Caco-2 (cell line): ENCODE measurements around the gene UBQLN3. TPM values are rescaled to one million over a fixed set of nuclear protein-coding genes. Genes with fewer than 3 reads are reported as not detected.

Experiments used
- BruUV-seq: library from RNA; stranded (reverse); fragments of 400-500 nt; replicated peaks from 2 replicates; lab custom pipeline; 2021; lab: Mats Ljungman, UMichigan
- CTCF ChIA-PET: fragments of 300-600 bp; sonication (Branson Sonifier 250); formaldehyde crosslinking; loops from one replicate; lab custom pipeline; 2022; ENCODE audit warnings: antibody characterized with exemption; lab: Charles Lee
- POLR2A ChIA-PET: fragments of 300-600 bp; sonication (Branson Sonifier 250); formaldehyde crosslinking; loops from one replicate; lab custom pipeline; 2022; ENCODE audit warnings: antibody characterized with exemption; lab: Charles Lee
- DNase-seq, 2 experiments: peaks; one replicate each; pipeline versions ENCODE4 v3.0.0 to v3.0.0-alpha.2; 2020 to 2022
- H3K27me3 ChIP-seq: replicated peaks from 2 replicates; pipeline ENCODE4 v1.6.0; 2011; ENCODE audit warnings: low read length; ENCODE audit not compliant: control insufficient read depth, insufficient read depth
- H3K36me3 ChIP-seq: 2 replicates; pipeline ENCODE4 v1.5.1; 2011; ENCODE audit warnings: low read length; ENCODE audit not compliant: control insufficient read depth, insufficient read depth
- H3K4me1 ChIP-seq: fragments of 250-450 bp; sonication (Bioruptor Pico); 2 replicates; pipeline ENCODE4 v1.5.1; 2020; ENCODE audit warnings: mild to moderate bottlenecking
- H3K4me3 ChIP-seq: 2 replicates; pipeline ENCODE4 v1.5.1; 2011; ENCODE audit warnings: low read depth, mild to moderate bottlenecking, control low read depth, low read length
- H3K9me3 ChIP-seq: fragments of 250-450 bp; sonication (Bioruptor Pico); 2 replicates; pipeline ENCODE4 v1.5.1; 2020; ENCODE audit warnings: mild to moderate bottlenecking, moderate library complexity
- H3K27ac Mint-ChIP-seq: one replicate; pipeline ENCODE4 v1.8.0; 2022; ENCODE audit warnings: mixed read lengths; ENCODE audit not compliant: unreplicated experiment
- H3K27me3 Mint-ChIP-seq: one replicate; pipeline ENCODE4 v1.8.0; 2022; ENCODE audit warnings: mixed read lengths; ENCODE audit not compliant: insufficient read depth, unreplicated experiment
- H3K36me3 Mint-ChIP-seq: one replicate; pipeline ENCODE4 v1.8.0; 2022; ENCODE audit warnings: mild to moderate bottlenecking, mixed read lengths; ENCODE audit not compliant: insufficient read depth, unreplicated experiment
- H3K4me1 Mint-ChIP-seq: one replicate; pipeline ENCODE4 v1.8.0; 2022; ENCODE audit warnings: low read depth, mixed read lengths; ENCODE audit not compliant: unreplicated experiment
- H3K4me3 Mint-ChIP-seq: one replicate; pipeline ENCODE4 v1.8.0; 2022; ENCODE audit warnings: mild to moderate bottlenecking, moderate library complexity, mixed read lengths; ENCODE audit not compliant: unreplicated experiment
- H3K9me3 Mint-ChIP-seq: one replicate; pipeline ENCODE4 v1.8.0; 2022; ENCODE audit warnings: mixed read lengths; ENCODE audit not compliant: unreplicated experiment
- intact Hi-C: fragments of 100-400 bp; cut with micrococcal nuclease; formaldehyde crosslinking; loops from one replicate; pipeline ENCODE4 v1.10.0; 2022; ENCODE audit not compliant: unreplicated experiment
- total RNA-seq: library from RNA; stranded (reverse); gene quantifications from 2 replicates; pipeline ENCODE4 v1.2.3, GENCODE V29; 2022
- TF ChIP-seq, protein P1 (sequence below), 2 experiments: fragments of 200-600 bp in 1 of 2; IDR thresholded peaks; 1 replicate in 1 of 2; 2 replicates in 1 of 2; pipeline versions ENCODE4 v1.5.1 to v1.8.0; 2011 to 2022; ENCODE audit warnings: antibody characterized with exemption in 1 of 2, control low read depth in 1 of 2, inconsistent platforms in 1 of 2, low read depth in 1 of 2, low read length in 1 of 2, mild to moderate bottlenecking in 1 of 2, moderate library complexity in 1 of 2; ENCODE audit not compliant: insufficient read depth in 1 of 2, severe bottlenecking in 1 of 2, unreplicated experiment in 1 of 2

Gene UBQLN3
- total RNA-seq, 1 experiment from 2014 or later, result not detected

DNA sequence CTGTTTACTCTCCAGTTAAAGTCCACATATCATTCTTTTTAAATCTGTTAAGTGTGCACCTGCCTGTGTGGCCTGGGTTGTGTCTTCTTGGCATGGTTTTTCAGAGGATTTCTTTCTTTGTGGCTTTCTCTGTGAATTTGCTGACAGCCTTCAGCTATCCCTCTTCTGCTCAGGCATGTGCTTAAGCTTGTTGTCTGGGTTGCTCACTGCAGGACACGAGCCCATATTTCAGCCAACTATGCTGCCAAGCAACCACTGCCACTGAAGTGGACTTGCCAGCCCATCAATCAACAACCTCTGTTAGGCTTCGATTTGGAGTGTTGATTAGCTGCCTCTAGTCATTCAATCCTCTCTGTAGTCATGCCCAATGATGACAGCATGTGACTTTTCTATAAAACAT is 42.2 kb downstream of the UBQLN3 start:
- Mint-ChIP-seq H3K36me3 (no peaks in the 10 kb centered on the region), H3K4me3 (no peak overlapping the region), H3K27me3 (peaks cover 14% of the 10 kb centered on the region), H3K27ac (no peak overlapping the region), H3K4me1 (no peaks in the 10 kb centered on the region), H3K9me3 (no peaks in the 10 kb centered on the region)
- POLR2A ChIA-PET, result no interaction called here
- no peak for DNase-seq
- Histone ChIP-seq H3K36me3 (no peaks in the 10 kb centered on the region), H3K9me3 (no peaks in the 10 kb centered on the region), H3K4me1 (no peaks in the 10 kb centered on the region), H3K27me3 (no peaks in the 10 kb centered on the region), H3K4me3 (no peak overlapping the region)
- CTCF ChIA-PET, result no interaction called here
- intact Hi-C loops, result no loop called here
- TF ChIP-seq, protein P1, sequence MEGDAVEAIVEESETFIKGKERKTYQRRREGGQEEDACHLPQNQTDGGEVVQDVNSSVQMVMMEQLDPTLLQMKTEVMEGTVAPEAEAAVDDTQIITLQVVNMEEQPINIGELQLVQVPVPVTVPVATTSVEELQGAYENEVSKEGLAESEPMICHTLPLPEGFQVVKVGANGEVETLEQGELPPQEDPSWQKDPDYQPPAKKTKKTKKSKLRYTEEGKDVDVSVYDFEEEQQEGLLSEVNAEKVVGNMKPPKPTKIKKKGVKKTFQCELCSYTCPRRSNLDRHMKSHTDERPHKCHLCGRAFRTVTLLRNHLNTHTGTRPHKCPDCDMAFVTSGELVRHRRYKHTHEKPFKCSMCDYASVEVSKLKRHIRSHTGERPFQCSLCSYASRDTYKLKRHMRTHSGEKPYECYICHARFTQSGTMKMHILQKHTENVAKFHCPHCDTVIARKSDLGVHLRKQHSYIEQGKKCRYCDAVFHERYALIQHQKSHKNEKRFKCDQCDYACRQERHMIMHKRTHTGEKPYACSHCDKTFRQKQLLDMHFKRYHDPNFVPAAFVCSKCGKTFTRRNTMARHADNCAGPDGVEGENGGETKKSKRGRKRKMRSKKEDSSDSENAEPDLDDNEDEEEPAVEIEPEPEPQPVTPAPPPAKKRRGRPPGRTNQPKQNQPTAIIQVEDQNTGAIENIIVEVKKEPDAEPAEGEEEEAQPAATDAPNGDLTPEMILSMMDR (IDR thresholded peaks at IDR 0.05; ENCODE audit: insufficient read depth in 1 of 2, low read depth in 1 of 2, low read length in 1 of 2, severe bottlenecking in 1 of 2, unreplicated experiment in 1 of 2), result no peak
- BruUV-seq, result no TSS peak

DNA sequence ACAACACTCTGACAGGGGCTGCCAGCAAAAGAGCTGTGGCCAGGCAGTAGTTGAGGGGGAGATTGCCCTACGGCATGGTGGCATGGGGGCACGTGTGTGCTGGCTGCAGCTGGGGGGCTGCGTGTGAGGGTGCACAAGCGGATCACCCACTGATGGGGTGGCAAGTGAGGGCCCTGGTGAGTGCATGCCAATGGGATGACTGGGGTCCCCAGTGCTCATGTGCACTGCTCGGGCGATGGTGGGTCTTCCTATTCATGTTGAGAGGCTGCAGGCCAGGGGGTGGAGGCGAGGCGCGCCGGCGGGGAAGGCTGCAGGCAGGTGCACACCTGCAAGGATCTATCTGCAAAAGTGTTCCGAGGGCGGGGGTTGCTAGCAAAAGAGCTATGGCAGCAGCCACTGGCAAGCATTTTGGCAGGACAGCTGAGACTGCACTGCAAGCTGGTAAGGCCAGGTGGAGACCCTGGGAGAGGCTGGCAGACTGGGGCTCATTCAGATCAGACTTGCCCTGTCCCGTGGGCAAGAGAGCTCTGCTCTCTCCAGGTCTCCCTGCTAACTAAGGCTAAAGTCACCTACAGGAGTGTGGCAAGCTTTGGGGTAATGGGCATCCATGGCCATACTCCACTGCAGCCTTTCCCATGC is 48.7 kb downstream of the UBQLN3 start:
- CTCF ChIA-PET, result no interaction called here
- POLR2A ChIA-PET, result no interaction called here
- H3K9me3 ChIP-seq, result no peaks in the 10 kb centered on the region
- intact Hi-C loops, result no loop called here
- no peaks in the 10 kb centered on the region for H3K4me1 ChIP-seq
- Mint-ChIP-seq H3K9me3 (no peaks in the 10 kb centered on the region), H3K36me3 (no peaks in the 10 kb centered on the region), H3K27ac (no peak overlapping the region), H3K4me1 (no peaks in the 10 kb centered on the region), H3K27me3 (no peaks in the 10 kb centered on the region), H3K4me3 (no peak overlapping the region)
- BruUV-seq, result no TSS peak
- DNase-seq, result no peak
- no peak overlapping the region for H3K4me3 ChIP-seq
- TF ChIP-seq, protein P1 (IDR thresholded peaks at IDR 0.05; ENCODE audit: insufficient read depth in 1 of 2, low read depth in 1 of 2, low read length in 1 of 2, severe bottlenecking in 1 of 2, unreplicated experiment in 1 of 2), result no peak
- no peaks in the 10 kb centered on the region for H3K27me3 ChIP-seq
- no peaks in the 10 kb centered on the region for H3K36me3 ChIP-seq

Other genes with a start within 250 kb of the UBQLN3 start
- gene HBE1, start 240.0 kb downstream of the UBQLN3 start, total RNA-seq, result not detected in 2 replicates
- not detected in 2 replicates for gene OR51B4, start 208.0 kb downstream of the UBQLN3 start, total RNA-seq
- not detected in 2 replicates for gene OR51B2, start 185.7 kb downstream of the UBQLN3 start, total RNA-seq
- not detected in 2 replicates for gene OR51B5, start 166.4 kb downstream of the UBQLN3 start, total RNA-seq
- not detected in 2 replicates for gene OR51B6, start 158.4 kb downstream of the UBQLN3 start, total RNA-seq
- gene OR51M1, start 126.1 kb downstream of the UBQLN3 start, total RNA-seq, result not detected in 2 replicates
- not detected in 2 replicates for gene OR51Q1, start 87.8 kb downstream of the UBQLN3 start, total RNA-seq
- not detected in 2 replicates for gene OR51I1, start 68.4 kb downstream of the UBQLN3 start, total RNA-seq
- gene OR51I2, start 60.6 kb downstream of the UBQLN3 start, total RNA-seq, result not detected in 2 replicates
- not detected in 2 replicates for gene OR52D1, start 21.3 kb downstream of the UBQLN3 start, total RNA-seq
- gene UBQLNL, start 6.7 kb upstream of the UBQLN3 start, total RNA-seq, result not detected in 2 replicates
- gene OR52H1, start 38.6 kb upstream of the UBQLN3 start, total RNA-seq, result not detected in 2 replicates
- not detected in 2 replicates for gene OR52B6, start 70.9 kb upstream of the UBQLN3 start, total RNA-seq
- 0.43 and 0.53 TPM in 2 replicates for gene TRIM6, start 86.7 kb upstream of the UBQLN3 start, total RNA-seq
- 4.3 and 4.7 TPM in 2 replicates for gene TRIM34, start 115.0 kb upstream of the UBQLN3 start, total RNA-seq
- gene TRIM5, start 175.1 kb upstream of the UBQLN3 start, total RNA-seq, result 21.9 and 25.2 TPM in 2 replicates
- gene TRIM22, start 179.8 kb upstream of the UBQLN3 start, total RNA-seq, result 0.58 TPM in 1 of 2 replicates, not detected in the other
- not detected in 2 replicates for gene OR56B1, start 226.5 kb upstream of the UBQLN3 start, total RNA-seq
- not detected in 2 replicates for gene OR52N4, start 244.3 kb upstream of the UBQLN3 start, total RNA-seq